ENCODE measurements around the gene RNASE12.
A peak's percentile ranks its signal among the peaks of the same experiment; 100 is the strongest.

RNASE12 gene

GRCh38 chr14:20628063-20628854 lies 37.1 kb upstream of the RNASE12 start (continued):
- TF ChIP-seq ZNF362 (tag by site-specific recombination; IDR thresholded peaks at IDR 0.05) (no peak), ZNF341 (tag by site-specific recombination; IDR thresholded peaks at IDR 0.05; ENCODE audit: low read depth) (peak; percentile 70; the same call in 1 of the 2 replicates), WT1 (tag by site-specific recombination; IDR thresholded peaks at IDR 0.05) (no peak), ZNF239 (tag by site-specific recombination; IDR thresholded peaks at IDR 0.05) (no peak), ZNF837 (tag by site-specific recombination; IDR thresholded peaks at IDR 0.05) (no peak), ZNF785 (tag by site-specific recombination; IDR thresholded peaks at IDR 0.05) (no peak), ZNF707 (tag by site-specific recombination; IDR thresholded peaks at IDR 0.05) (no peak), ZNF544 (tag by site-specific recombination; IDR thresholded peaks at IDR 0.05) (no peak), ZNF830 (tag by site-specific recombination; IDR thresholded peaks at IDR 0.05; ENCODE audit: low read depth) (no peak), TRIM28 (IDR thresholded peaks at IDR 0.05; ENCODE audit: borderline replicate concordance, low read length) (no peak), ZNF704 (tag by site-specific recombination; IDR thresholded peaks at IDR 0.05) (no peak), GFI1B (tag by site-specific recombination; IDR thresholded peaks at IDR 0.05) (no peak), ZNF658 (tag by site-specific recombination; IDR thresholded peaks at IDR 0.05) (no peak), PATZ1 (tag by site-specific recombination; IDR thresholded peaks at IDR 0.05) (0 out of 2 replicates have a peak, but pooled peaks have one; percentile 12), BCL6B (tag by site-specific recombination; IDR thresholded peaks at IDR 0.05) (no peak), ZIC2 (tag by site-specific recombination; IDR thresholded peaks at IDR 0.05) (no peak), KLF10 (tag by site-specific recombination; IDR thresholded peaks at IDR 0.05) (no peak), ZNF366 (tag by site-specific recombination; conservative IDR thresholded peaks at IDR 0.05) (no peak), ZNF530 (tag by site-specific recombination; IDR thresholded peaks at IDR 0.05; ENCODE audit: low read depth) (no peak), ZNF664 (tag by site-specific recombination; IDR thresholded peaks at IDR 0.05) (no peak), ZSCAN30 (tag by site-specific recombination; IDR thresholded peaks at IDR 0.05) (no peak), SCRT1 (tag by site-specific recombination; IDR thresholded peaks at IDR 0.05; ENCODE audit: borderline replicate concordance) (no peak), OVOL3 (tag by site-specific recombination; IDR thresholded peaks at IDR 0.05) (no peak)

Data from HEK293 (cell line).